GM21619 (cell line): ENCODE measurements around the gene DMTF1.

Experiments
- ATAC-seq: cut with Tn5 transposase; IDR thresholded peaks from one replicate; pipeline ENCODE4 v1.9.1; 2021; ENCODE audit not compliant: unreplicated experiment

DMTF1 gene

DNA sequence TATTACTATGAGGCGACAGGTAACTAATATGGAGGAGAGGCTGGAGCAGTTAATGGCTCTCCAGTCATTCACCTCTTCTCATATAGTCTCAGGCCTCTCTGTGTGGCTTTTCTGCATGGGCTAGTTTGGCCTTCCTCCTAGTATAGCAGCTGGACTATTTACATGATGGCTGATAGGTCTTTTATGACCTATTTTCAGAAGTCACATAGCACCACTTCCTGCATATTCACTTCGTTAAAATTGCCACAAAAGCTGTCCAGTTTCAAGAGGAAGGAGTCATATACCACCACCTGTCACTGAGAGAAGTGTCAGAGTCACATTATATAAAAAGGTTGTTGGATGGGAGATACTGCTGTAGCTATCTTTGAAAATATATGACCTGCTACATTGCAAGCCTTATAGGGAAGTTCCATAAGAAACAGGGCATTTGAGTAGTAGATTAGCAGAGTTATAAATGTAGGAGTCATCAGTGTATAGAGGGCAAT is 8.0 kb upstream of the DMTF1 start:
- ATAC-seq, result peak; percentile 97

DNA sequence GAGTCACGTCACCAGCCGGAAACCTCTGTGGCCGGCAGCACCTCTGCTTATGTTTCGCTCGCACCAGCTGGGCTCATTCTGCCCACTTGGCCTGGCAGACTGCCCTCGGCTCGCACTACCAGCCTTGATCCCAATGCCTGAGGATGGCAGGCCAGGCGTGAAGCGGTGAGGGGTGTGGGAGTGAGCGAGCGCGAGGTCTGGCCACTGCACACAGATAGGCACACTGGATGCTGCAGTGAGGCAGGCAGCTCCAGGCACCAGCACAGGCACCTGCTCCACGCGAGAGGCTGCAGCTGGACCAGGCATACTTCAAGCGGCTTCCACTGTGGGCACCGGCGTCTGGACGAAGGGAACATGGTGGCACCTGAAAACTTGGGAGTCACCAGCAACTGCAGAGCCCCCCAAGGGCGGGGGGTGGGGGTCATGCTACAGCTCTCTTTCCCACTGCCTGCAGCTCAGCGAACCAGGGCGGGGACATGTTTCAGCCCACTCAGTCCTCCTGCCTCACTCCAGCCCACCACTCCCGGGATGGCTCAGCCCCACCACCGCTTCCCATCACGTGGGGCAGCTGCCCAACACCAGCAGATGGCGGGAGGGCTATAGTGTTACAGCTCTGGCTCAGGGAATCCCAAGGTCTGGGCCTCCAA is 5.4 kb upstream of the DMTF1 start:
- ATAC-seq, result no peak

GRCh38 chr7:87147500-87147899 is 4.8 kb upstream of the DMTF1 start:
- no peak for ATAC-seq

DNA sequence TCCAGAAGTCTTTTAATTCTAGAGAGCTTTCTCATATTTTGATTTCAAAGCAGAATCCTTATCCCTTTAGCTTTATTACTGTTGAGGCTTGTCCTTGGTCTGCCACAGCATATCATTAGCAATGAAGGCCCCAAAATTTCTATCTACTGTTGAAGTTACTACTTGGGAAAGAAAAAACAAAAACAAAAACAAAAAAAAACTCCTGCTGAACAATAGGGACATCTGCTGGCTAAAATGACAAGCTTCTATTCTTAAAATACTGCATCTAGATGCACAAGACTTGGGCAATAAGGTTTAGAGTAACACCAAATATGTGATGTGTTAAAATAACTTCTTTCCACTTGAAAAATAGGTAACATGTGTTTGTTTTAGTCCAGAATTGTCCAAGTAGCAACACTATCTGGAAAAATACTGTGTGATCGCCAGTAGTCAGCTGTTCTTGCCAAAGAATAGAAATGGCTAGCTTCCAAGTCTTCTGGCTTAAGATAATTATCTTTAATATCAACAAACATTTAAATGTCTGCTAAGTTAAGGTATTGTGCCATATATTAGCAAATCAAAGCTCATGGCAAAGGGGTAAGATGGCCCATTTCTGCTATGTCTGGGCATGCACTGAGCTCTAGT is 3.8 kb upstream of the DMTF1 start:
- ATAC-seq, result no peak

DNA sequence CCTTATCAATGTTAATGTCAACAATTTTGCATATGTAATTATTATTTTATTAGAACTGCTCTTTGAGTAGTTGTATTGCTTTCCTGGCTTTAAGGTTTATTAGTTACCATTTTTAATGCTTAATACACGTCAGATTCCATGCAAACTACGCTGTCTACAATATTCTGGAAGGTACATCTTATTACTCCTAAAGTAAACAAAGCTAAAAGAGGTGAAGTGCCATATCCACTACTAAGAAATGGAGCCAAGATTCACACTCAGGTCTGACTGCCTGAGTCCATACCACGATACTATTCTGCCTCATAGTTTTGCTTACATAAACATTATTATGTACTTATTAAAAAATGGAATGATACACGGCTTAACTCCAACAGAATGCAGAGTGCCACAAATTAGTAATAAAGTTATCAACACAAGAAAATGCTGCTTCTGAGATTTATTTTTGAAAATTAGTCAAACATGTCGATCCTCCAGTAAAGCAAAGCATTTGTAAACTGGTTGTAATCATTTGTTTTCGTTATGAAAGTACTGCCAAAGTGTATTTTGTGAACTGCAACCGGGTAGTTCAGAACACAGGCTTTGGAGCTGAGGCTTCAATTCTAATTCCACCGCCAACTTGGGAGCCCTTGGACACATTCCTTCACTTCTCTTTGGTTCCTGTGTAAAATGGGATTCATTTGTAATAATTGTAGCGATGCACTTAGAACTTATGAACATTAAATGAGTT is 1.1 kb upstream of the DMTF1 start:
- ATAC-seq, result no peak

- peak; percentile 28 for ATAC-seq
Observed at GRCh38 chr7:87151729-87152111, 533 bp upstream of the DMTF1 start.

DNA sequence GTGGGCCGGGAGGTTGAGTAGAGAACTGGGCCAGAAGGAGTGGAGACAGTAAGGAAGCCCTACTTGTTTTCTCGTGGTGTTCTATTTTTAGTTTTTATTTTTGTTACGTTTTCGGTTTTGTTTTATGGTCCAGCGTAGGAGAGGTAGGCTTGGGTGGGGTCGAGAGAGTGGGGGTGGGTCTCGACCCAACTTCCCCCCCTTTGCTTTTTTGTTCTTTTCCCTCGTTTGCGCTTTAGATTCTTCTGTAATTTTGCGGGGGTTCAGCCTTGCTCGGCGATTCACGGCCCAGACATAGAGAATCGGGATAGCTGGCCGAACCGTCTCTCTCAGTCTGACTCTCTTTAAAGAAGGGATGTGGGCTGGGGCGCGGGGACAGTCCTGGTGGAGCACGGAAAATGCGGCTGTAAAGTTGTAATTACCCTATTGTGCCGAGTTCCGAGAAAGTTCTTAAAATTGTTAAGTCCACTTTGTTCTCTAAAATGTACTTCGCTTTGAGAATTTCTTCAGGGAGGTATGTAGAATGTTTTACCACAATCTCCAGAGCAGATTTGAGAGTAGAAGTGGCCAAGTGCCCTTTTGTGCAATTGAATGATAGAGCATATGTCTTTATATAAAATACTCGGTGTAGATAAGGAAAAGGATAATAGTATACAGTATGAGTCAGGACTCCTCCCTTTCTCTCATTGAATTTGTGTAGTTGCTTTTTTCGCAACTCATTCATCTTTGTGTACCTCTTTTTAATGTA is 816 bp downstream of the DMTF1 start:
- ATAC-seq, result peak; percentile 9

GRCh38 chr7:87154166-87154565 is 1.9 kb downstream of the DMTF1 start:
- no peak for ATAC-seq

GRCh38 chr7:87154569-87154968 is 2.3 kb downstream of the DMTF1 start:
- no peak for ATAC-seq

GRCh38 chr7:87155788-87156187 is 3.5 kb downstream of the DMTF1 start:
- no peak for ATAC-seq

DNA sequence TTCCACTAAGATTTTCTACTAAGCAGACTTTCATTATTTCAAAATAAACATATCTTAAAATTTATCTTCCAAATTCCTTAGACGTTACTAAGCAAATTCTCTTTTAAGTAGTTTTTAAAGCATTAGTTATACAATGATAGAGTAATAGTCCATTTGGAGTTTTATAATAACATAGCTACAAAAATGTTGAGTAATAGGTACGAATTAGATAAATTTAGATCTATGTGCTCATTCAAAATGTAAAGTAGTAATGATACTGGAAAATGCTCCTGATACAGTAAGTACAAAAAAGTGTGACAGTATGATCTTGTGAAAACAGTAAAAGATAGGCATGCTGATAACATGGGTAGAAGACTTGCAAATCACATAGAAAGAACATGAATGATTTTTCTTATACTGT is 4.5 kb downstream of the DMTF1 start:
- ATAC-seq, result no peak

- ATAC-seq, result no peak
Observed at GRCh38 chr7:87159538-87159937, 7.3 kb downstream of the DMTF1 start.

- ATAC-seq, result no peak
Observed at GRCh38 chr7:87164433-87164832, 12.2 kb downstream of the DMTF1 start.

DNA sequence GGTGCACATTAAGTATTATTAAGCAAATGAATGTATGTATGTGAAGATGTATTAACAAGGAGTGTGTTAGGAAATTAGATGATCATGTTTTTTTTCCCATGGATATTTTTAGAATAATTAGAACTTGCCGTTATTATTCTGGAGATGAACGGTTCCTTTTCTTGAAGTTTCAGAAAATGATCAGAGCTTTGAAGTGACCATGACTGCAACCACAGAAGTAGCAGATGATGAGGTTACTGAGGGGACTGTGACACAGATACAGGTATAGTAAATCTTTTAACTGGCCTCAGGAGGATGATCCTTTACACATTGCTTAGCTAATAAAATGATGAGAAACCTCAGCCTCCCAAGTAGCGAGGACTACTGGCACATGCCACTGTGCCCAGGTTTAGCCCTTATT is 18.6 kb downstream of the DMTF1 start:
- ATAC-seq, result no peak

- ATAC-seq, result no peak
Observed at GRCh38 chr7:87171282-87171934, 19.2 kb downstream of the DMTF1 start.

DNA sequence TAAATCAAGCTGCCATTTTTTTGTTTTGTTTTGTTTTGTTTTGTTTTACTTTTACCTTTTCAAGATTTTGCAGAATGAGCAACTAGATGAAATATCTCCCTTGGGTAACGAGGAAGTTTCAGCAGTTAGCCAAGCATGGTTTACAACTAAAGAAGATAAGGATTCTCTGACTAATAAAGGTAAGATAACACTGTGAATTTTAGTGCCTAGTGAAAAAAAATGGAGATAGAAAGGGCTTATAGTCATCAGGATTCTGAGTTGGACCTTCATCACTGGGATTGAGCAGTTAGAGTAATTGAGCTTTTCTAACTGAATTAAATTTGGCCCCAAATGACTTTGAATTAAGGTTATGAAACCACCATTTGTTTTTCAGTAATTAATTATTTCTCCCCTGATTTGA is 21.2 kb downstream of the DMTF1 start:
- no peak for ATAC-seq

DNA sequence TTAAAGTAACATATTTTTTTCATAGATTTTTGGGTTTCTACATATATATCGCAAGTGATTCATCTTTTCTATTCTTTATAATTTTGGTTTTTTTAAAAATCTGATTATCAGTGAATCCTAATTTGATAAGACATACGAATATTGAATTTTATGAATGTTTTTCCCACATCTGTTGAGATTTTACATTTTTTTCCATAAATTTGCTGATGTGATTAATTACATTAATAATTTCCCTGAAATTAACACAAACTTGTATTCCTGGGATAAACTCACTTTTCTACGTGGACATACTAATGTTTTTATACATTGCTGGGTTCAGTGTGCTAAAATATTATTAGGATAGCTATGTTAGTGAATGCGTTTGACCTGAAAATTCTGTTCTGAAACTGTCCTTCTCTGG is 26.1 kb downstream of the DMTF1 start:
- ATAC-seq, result no peak

DNA sequence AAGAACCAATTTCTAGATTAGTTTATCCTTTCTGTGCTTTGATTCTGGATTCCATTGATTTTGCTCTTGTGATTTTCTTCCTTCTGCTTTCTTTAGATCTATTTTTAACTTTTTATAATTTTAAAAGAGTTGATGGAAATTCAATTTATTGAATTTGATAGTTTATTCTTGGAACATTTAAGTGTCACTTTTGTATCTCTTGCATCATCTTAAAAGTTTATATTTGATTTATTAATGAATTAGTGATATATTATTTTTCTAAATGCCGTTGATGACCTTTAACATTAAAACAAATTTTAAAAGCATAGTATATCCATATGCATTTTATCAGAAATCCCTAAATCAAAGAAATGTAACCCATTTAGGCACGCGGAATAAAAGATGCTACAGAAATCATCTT is 26.9 kb downstream of the DMTF1 start:
- no peak for ATAC-seq

- ATAC-seq, result no peak
Observed at GRCh38 chr7:87187120-87187519, 34.9 kb downstream of the DMTF1 start.

- no peak for ATAC-seq
Observed at GRCh38 chr7:87188930-87189329, 36.7 kb downstream of the DMTF1 start.

GRCh38 chr7:87190783-87191182 is 38.5 kb downstream of the DMTF1 start:
- ATAC-seq, result no peak
